ENCODE data around the gene MYL12A. TPM values are rescaled to one million over a fixed set of nuclear protein-coding genes. Genes with fewer than 3 reads are reported as not detected.

Gene MYL12A
- total and polyA plus RNA-seq, 2 of the 13 experiments (the other 11 are each of a cell fraction or from before 2014, with no cell fraction given) = 261 to 277 TPM

DNA sequence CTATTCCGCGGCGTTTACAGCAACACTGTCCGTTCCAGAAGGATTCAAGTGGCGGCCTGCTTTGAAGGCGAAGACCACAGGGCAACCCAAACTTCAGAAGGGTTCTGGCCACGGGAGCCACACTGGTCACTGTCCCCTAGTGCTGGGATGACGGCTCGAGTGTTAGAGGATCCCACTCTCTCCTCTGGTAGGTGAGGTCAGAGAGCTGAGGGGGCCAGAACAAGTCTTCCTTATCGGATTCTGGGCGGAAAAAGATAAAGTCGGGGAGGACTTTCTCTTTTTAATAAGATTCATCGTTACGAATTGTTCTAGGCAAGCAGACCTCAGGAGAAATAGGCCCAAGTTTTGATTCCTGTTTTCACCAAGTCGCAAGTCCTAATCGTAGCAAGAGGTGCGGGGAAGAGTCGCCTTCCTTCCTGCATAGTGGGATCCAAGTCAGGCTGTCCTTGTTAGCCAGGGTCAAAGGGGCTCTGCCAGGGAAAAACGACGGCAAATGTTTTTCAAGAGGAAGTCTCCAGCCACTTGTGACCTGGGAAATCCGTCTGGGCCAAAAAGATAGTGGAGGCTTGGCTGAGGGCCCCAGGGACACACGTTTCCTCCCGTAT, 864 bp upstream of the MYL12A start (continued):
- TF ChIP-seq, protein P1, sequence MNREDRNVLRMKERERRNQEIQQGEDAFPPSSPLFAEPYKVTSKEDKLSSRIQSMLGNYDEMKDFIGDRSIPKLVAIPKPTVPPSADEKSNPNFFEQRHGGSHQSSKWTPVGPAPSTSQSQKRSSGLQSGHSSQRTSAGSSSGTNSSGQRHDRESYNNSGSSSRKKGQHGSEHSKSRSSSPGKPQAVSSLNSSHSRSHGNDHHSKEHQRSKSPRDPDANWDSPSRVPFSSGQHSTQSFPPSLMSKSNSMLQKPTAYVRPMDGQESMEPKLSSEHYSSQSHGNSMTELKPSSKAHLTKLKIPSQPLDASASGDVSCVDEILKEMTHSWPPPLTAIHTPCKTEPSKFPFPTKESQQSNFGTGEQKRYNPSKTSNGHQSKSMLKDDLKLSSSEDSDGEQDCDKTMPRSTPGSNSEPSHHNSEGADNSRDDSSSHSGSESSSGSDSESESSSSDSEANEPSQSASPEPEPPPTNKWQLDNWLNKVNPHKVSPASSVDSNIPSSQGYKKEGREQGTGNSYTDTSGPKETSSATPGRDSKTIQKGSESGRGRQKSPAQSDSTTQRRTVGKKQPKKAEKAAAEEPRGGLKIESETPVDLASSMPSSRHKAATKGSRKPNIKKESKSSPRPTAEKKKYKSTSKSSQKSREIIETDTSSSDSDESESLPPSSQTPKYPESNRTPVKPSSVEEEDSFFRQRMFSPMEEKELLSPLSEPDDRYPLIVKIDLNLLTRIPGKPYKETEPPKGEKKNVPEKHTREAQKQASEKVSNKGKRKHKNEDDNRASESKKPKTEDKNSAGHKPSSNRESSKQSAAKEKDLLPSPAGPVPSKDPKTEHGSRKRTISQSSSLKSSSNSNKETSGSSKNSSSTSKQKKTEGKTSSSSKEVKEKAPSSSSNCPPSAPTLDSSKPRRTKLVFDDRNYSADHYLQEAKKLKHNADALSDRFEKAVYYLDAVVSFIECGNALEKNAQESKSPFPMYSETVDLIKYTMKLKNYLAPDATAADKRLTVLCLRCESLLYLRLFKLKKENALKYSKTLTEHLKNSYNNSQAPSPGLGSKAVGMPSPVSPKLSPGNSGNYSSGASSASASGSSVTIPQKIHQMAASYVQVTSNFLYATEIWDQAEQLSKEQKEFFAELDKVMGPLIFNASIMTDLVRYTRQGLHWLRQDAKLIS (CRISPR knock-in tag; IDR thresholded peaks at IDR 0.05) = no peak
- TF ChIP-seq ZNF33B (CRISPR knock-in tag; IDR thresholded peaks at IDR 0.05) (no peak), TBL1XR1 (IDR thresholded peaks at IDR 0.05; ENCODE audit: borderline replicate concordance, low read length, partially characterized antibody) (no peak), ZNF839 (CRISPR knock-in tag; IDR thresholded peaks at IDR 0.05; ENCODE audit: borderline replicate concordance) (no peak), ARNT2 (CRISPR knock-in tag; IDR thresholded peaks at IDR 0.05; ENCODE audit: low read depth) (peak; percentile 61; the same call in 1 of the 2 replicates), ZSCAN20 (CRISPR knock-in tag; IDR thresholded peaks at IDR 0.05; ENCODE audit: borderline replicate concordance) (no peak), ZNF564 (CRISPR knock-in tag; IDR thresholded peaks at IDR 0.05) (peak; percentile 64; the same call in 1 of the 2 replicates), ZNF337 (CRISPR knock-in tag; IDR thresholded peaks at IDR 0.05; ENCODE audit: borderline replicate concordance, low read depth) (0 out of 2 replicates have a peak, but pooled peaks have one; percentile 13), ZMAT3 (CRISPR knock-in tag; conservative IDR thresholded peaks at IDR 0.05) (no peak), CEBPG (CRISPR knock-in tag; IDR thresholded peaks at IDR 0.05) (no peak), ERF (CRISPR knock-in tag; IDR thresholded peaks at IDR 0.05) (no peak), XRCC5 (optimal IDR thresholded peaks at IDR 0.05; ENCODE audit: low read length) (no peak)
- TF ChIP-seq, protein P2, sequence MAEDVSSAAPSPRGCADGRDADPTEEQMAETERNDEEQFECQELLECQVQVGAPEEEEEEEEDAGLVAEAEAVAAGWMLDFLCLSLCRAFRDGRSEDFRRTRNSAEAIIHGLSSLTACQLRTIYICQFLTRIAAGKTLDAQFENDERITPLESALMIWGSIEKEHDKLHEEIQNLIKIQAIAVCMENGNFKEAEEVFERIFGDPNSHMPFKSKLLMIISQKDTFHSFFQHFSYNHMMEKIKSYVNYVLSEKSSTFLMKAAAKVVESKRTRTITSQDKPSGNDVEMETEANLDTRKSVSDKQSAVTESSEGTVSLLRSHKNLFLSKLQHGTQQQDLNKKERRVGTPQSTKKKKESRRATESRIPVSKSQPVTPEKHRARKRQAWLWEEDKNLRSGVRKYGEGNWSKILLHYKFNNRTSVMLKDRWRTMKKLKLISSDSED (CRISPR knock-in tag; IDR thresholded peaks at IDR 0.05) = no peak
- TF ChIP-seq, protein P3, sequence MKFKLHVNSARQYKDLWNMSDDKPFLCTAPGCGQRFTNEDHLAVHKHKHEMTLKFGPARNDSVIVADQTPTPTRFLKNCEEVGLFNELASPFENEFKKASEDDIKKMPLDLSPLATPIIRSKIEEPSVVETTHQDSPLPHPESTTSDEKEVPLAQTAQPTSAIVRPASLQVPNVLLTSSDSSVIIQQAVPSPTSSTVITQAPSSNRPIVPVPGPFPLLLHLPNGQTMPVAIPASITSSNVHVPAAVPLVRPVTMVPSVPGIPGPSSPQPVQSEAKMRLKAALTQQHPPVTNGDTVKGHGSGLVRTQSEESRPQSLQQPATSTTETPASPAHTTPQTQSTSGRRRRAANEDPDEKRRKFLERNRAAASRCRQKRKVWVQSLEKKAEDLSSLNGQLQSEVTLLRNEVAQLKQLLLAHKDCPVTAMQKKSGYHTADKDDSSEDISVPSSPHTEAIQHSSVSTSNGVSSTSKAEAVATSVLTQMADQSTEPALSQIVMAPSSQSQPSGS (CRISPR knock-in tag; IDR thresholded peaks at IDR 0.05) = peak; percentile 19; the same call in 1 of the 2 replicates
- TF ChIP-seq, protein P4, sequence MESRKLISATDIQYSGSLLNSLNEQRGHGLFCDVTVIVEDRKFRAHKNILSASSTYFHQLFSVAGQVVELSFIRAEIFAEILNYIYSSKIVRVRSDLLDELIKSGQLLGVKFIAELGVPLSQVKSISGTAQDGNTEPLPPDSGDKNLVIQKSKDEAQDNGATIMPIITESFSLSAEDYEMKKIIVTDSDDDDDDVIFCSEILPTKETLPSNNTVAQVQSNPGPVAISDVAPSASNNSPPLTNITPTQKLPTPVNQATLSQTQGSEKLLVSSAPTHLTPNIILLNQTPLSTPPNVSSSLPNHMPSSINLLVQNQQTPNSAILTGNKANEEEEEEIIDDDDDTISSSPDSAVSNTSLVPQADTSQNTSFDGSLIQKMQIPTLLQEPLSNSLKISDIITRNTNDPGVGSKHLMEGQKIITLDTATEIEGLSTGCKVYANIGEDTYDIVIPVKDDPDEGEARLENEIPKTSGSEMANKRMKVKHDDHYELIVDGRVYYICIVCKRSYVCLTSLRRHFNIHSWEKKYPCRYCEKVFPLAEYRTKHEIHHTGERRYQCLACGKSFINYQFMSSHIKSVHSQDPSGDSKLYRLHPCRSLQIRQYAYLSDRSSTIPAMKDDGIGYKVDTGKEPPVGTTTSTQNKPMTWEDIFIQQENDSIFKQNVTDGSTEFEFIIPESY (CRISPR knock-in tag; IDR thresholded peaks at IDR 0.05) = no peak
